Measurements from ENCODE around the gene UGT2B7. TPM values are rescaled to one million over a fixed set of nuclear protein-coding genes. Genes with fewer than 3 reads are reported as not detected.

UGT2B7 gene
- total and polyA plus RNA-seq, 2 of the 13 experiments (the other 11 are each of a cell fraction or from before 2014, with no cell fraction given), result 26.8 to 41.8 TPM

- ATAC-seq, result no peak; the same call in 2 of the 3 replicates
- Histone ChIP-seq H3K27me3 (ENCODE audit: control insufficient read depth in 1 of 2, insufficient read depth in 2 of 2, low read length in 2 of 2) (no peaks in the 10 kb centered on the region), H3K27ac (ENCODE audit: extremely low read length, insufficient read depth, low read length) (peak overlapping the region; percentile 88), H3K9me3 (ENCODE audit: low read length) (peaks cover 5% of the 10 kb centered on the region; the same call in 1 of the 2 replicates), H3K79me2 (ENCODE audit: insufficient read depth, low read length) (peaks cover 86% of the 10 kb centered on the region), H3K4me2 (ENCODE audit: low read depth, low read length) (peak overlapping the region; percentile 83), H3K9ac (ENCODE audit: insufficient read depth, low read depth, low read length) (peak overlapping the region; percentile 79), H2AFZ (ENCODE audit: low read length) (peak overlapping the region; percentile 51), H3K36me3 (replicated peaks in 1 of 2; ENCODE audit: control insufficient read depth in 1 of 2, insufficient read depth in 2 of 2, low read length in 2 of 2) (peaks cover 3 to 7% of the 10 kb centered on the region in 2 experiments; a peak in 3 of 5 replicates), H3K4me1 (ENCODE audit: insufficient read depth, low read length) (peaks cover 78% of the 10 kb centered on the region), H3K4me3 (replicated peaks in 1 of 3; ENCODE audit: insufficient read depth in 1 of 3, low read depth in 2 of 3, low read length in 3 of 3) (peak overlapping the region in 2 of 3 experiments; percentile 31 to 43; a peak in 4 of 6 replicates), H4K20me1 (ENCODE audit: insufficient read depth, low read length) (no peaks in the 10 kb centered on the region)
- ChIA-PET POLR2A (interaction anchor here (1.0 to 2.5 kb wide), 9 partner anchors 38 to 325 kb away, joined by 3 to 14 read pairs (median 7); partner anchors contain the start of genes UGT2A3 and UGT2B7), CTCF (ENCODE audit: low intra/inter-chr PET ratio, low total read pairs) (no interaction called here)
- in situ Hi-C loops (cut with HindIII; ENCODE audit: extremely low pct_ligation_motif_present, low pct_unique_long_range_greater_than_20kb) (loop anchor here (25.0 kb wide), 1 partner anchor 571 kb away; no protein-coding TSS in a partner anchor), intact Hi-C loops (cut with micrococcal nuclease; ENCODE audit: unreplicated experiment) (loop anchor here (2.0 to 10.0 kb wide), 5 partner anchors 36 to 564 kb away; partner anchors contain the start of gene UGT2B10)
- DNase-seq (ENCODE audit: low spot score), result no peak
- no TSS peak for BruUV-seq (replicated peaks)
- FAIRE-seq, result no peak
- 66% methylated on average over 6 of the region's 6 CpGs for WGBS (ENCODE audit: low lambda C conversion rate)
- TF ChIP-seq ZNF678 (CRISPR knock-in tag; IDR thresholded peaks at IDR 0.05) (no peak), ZNF691 (CRISPR knock-in tag; IDR thresholded peaks at IDR 0.05; ENCODE audit: borderline replicate concordance, low read depth) (no peak), ZHX2 (IDR thresholded peaks at IDR 0.05; ENCODE audit: low read depth) (no peak), ZHX2 (CRISPR knock-in tag; IDR thresholded peaks at IDR 0.05; ENCODE audit: borderline replicate concordance) (no peak), MEIS1 (CRISPR knock-in tag; IDR thresholded peaks at IDR 0.05; ENCODE audit: borderline replicate concordance) (no peak), FOXO1 (CRISPR knock-in tag; IDR thresholded peaks at IDR 0.05) (no peak), DDIT3 (CRISPR knock-in tag; IDR thresholded peaks at IDR 0.05) (no peak), ZNF878 (CRISPR knock-in tag; IDR thresholded peaks at IDR 0.05) (no peak), HNRNPK (IDR thresholded peaks at IDR 0.05; ENCODE audit: low read depth, low read length, poor library complexity, severe bottlenecking) (no peak), SP1 (IDR thresholded peaks at IDR 0.05) (no peak), SP1 (CRISPR knock-in tag; IDR thresholded peaks at IDR 0.05) (no peak), ZBTB25 (CRISPR knock-in tag; IDR thresholded peaks at IDR 0.05) (no peak), ATF7-NPFF (CRISPR knock-in tag; IDR thresholded peaks at IDR 0.05; ENCODE audit: low read depth) (no peak), SALL1 (CRISPR knock-in tag; IDR thresholded peaks at IDR 0.05) (peak; percentile 55; the same call in 1 of the 2 replicates), HNRNPLL (IDR thresholded peaks at IDR 0.05; ENCODE audit: low read depth, low read length, poor library complexity, severe bottlenecking) (no peak), ZFP37 (CRISPR knock-in tag; IDR thresholded peaks at IDR 0.05; ENCODE audit: borderline replicate concordance) (0 out of 2 replicates have a peak, but pooled peaks have one; percentile 25)
These were observed 37.7 kb upstream of the UGT2B7 start for GRCh38 chr4:69058410-69059059.
